Neural cell (in vitro differentiated cells): ENCODE data around the gene SAMD4A. TPM values are rescaled to one million over a fixed set of nuclear protein-coding genes. Genes with fewer than 3 reads are reported as not detected.
A peak's percentile ranks its signal among the peaks of the same experiment; 100 is the strongest.

Source experiments
- H2AFZ ChIP-seq: fragments of 200-600, 300-800 bp; sonication (generic), shearing (Covaris generic); 2 replicates; pipeline ENCODE4 v1.6.0; 2014; ENCODE audit warnings: low read depth, mild to moderate bottlenecking, antibody characterized with exemption, low read length, moderate library complexity
- H3F3A ChIP-seq: fragments of 200-600 bp; shearing (Covaris generic); 2 replicates; pipeline ENCODE4 v1.6.1; 2016; ENCODE audit warnings: mild to moderate bottlenecking, moderate library complexity, mixed read lengths, antibody characterized with exemption, low read length; ENCODE audit not compliant: insufficient read depth, poor library complexity, severe bottlenecking
- H3K27ac ChIP-seq: fragments of 200-600, 300-800 bp; sonication (generic), shearing (Covaris generic); 2 replicates; pipeline ENCODE4 v1.5.1; 2014; ENCODE audit warnings: mild to moderate bottlenecking, low read length, moderate library complexity
- H3K27me3 ChIP-seq: fragments of 300-800, 200-600 bp; sonication (generic), shearing (Covaris generic); 2 replicates; pipeline ENCODE4 v1.6.0; 2014; ENCODE audit warnings: mild to moderate bottlenecking, low read depth, low read length, moderate library complexity; ENCODE audit not compliant: insufficient read depth
- H3K36me3 ChIP-seq: fragments of 300-800, 200-600 bp; sonication (generic), shearing (Covaris generic); 2 replicates; pipeline ENCODE4 v1.5.1; 2014; ENCODE audit warnings: mild to moderate bottlenecking, antibody characterized with exemption, low read length, moderate library complexity; ENCODE audit not compliant: insufficient read depth
- H3K4me2 ChIP-seq: fragments of 300-800, 200-600 bp; sonication (generic), shearing (Covaris generic); 2 replicates; pipeline ENCODE4 v1.6.0; 2014; ENCODE audit warnings: mild to moderate bottlenecking, low read length
- H3K4me3 ChIP-seq: fragments of 300-800, 200-600 bp; sonication (generic), shearing (Covaris generic); 2 replicates; pipeline ENCODE4 v1.5.1; 2014; ENCODE audit warnings: mild to moderate bottlenecking, low read length, moderate library complexity
- H3K79me2 ChIP-seq: fragments of 200-600 bp; shearing (Covaris generic); replicated peaks from 2 replicates; pipeline ENCODE4 v1.6.0; 2014; ENCODE audit warnings: mild to moderate bottlenecking, low read length, moderate library complexity; ENCODE audit not compliant: insufficient read depth
- H3K9ac ChIP-seq: fragments of 300-800, 200-600 bp; sonication (generic), shearing (Covaris generic); 2 replicates; pipeline ENCODE4 v1.6.1; 2016; ENCODE audit warnings: mild to moderate bottlenecking, low read length, mixed read lengths
- H3K9me2 ChIP-seq: fragments of 200-600 bp; shearing (Covaris generic); 2 replicates; pipeline ENCODE4 v1.6.1; 2016; ENCODE audit warnings: mild to moderate bottlenecking, low read length, mixed read lengths; ENCODE audit not compliant: insufficient read depth
- H3K9me3 ChIP-seq: fragments of 200-600, 300-800 bp; sonication (generic), shearing (Covaris generic); 2 replicates; pipeline ENCODE4 v1.6.1; 2016; ENCODE audit warnings: mild to moderate bottlenecking, mixed run types, low read length, moderate library complexity, mixed read lengths
- H4K20me1 ChIP-seq: fragments of 200-600 bp; shearing (Covaris generic); 2 replicates; pipeline ENCODE4 v1.6.1; 2016; ENCODE audit warnings: mild to moderate bottlenecking, mixed run types; ENCODE audit not compliant: insufficient read depth
- CTCF ChIP-seq: fragments of 450-650 bp; IDR thresholded peaks from 2 replicates; pipeline ENCODE4 v1.5.1; 2014; ENCODE audit warnings: antibody characterized with exemption, mild to moderate bottlenecking, moderate library complexity; ENCODE audit not compliant: poor library complexity, severe bottlenecking
- EP300 ChIP-seq: fragments of 450-650 bp; conservative IDR thresholded peaks from 2 replicates; pipeline ENCODE4 v1.6.1; 2014; ENCODE audit warnings: antibody characterized with exemption, mild to moderate bottlenecking, moderate library complexity; ENCODE audit not compliant: poor library complexity, severe bottlenecking
- EZH2 ChIP-seq: fragments of 200-600, 300-800 bp; shearing (Covaris generic), sonication (generic); IDR thresholded peaks from 2 replicates; pipeline ENCODE4 v1.6.1; 2014; ENCODE audit warnings: antibody characterized with exemption, low read length, borderline replicate concordance, mild to moderate bottlenecking; ENCODE audit not compliant: insufficient read depth, poor library complexity, severe bottlenecking
- MXI1 ChIP-seq: fragments of 450-650 bp; conservative IDR thresholded peaks from 2 replicates; pipeline ENCODE4 v1.6.1; 2014; ENCODE audit warnings: antibody characterized with exemption, mild to moderate bottlenecking; ENCODE audit not compliant: poor library complexity, severe bottlenecking
- POLR2AphosphoS5 ChIP-seq: IDR thresholded peaks from 2 replicates; pipeline ENCODE4 v1.6.1; 2012
- RAD21 ChIP-seq: fragments of 450-650 bp; conservative IDR thresholded peaks from 2 replicates; pipeline ENCODE4 v1.6.1; 2014; ENCODE audit warnings: antibody characterized with exemption, mild to moderate bottlenecking, moderate library complexity
- REST ChIP-seq: IDR thresholded peaks from 2 replicates; pipeline ENCODE4 v1.6.1; 2012; ENCODE audit warnings: borderline replicate concordance
- SMC3 ChIP-seq: fragments of 450-650 bp; conservative IDR thresholded peaks from 2 replicates; pipeline ENCODE4 v1.6.1; 2014; ENCODE audit warnings: antibody characterized with exemption, mild to moderate bottlenecking, moderate library complexity; ENCODE audit not compliant: poor library complexity
- TAF1 ChIP-seq: IDR thresholded peaks from 2 replicates; pipeline ENCODE4 v1.6.1; 2012; ENCODE audit warnings: low read depth
- polyA plus RNA-seq: library from polyadenylated mRNA; depleted of rRNA; stranded (reverse); fragments of >200 nt; gene quantifications from 2 replicates; pipeline ENCODE4 v1.2.3, GENCODE V29; 2014

SAMD4A gene
- polyA plus RNA-seq, 1 donor from 2014 or later = 1.0 TPM

- Histone ChIP-seq H3K9ac (no peak overlapping the region), H3K36me3 (no peaks in the 10 kb centered on the region), H4K20me1 (no peaks in the 10 kb centered on the region), H2AFZ (no peak overlapping the region), H3K27ac (no peak overlapping the region), H3K4me3 (no peak overlapping the region), H3K79me2 (no peaks in the 10 kb centered on the region), H3K9me3 (no peaks in the 10 kb centered on the region), H3K4me2 (no peak overlapping the region), H3K9me2 (no peaks in the 10 kb centered on the region), H3F3A (no peaks in the 10 kb centered on the region), H3K27me3 (no peaks in the 10 kb centered on the region)
- TF ChIP-seq POLR2AphosphoS5 (no peak), MXI1 (no peak), EP300 (no peak), SMC3 (no peak), RAD21 (no peak), TAF1 (no peak), EZH2 (no peak), REST (no peak), CTCF (no peak)
Measured at GRCh38 chr14:54642121-54642520, 75.2 kb downstream of the SAMD4A start.

GRCh38 chr14:54642801-54643695 is 76.1 kb downstream of the SAMD4A start:
- H3K4me3 ChIP-seq = no peak overlapping the region
- no peak overlapping the region for H3K27ac ChIP-seq
- no peaks in the 10 kb centered on the region for H3F3A ChIP-seq
- no peaks in the 10 kb centered on the region for H3K79me2 ChIP-seq
- H2AFZ ChIP-seq = no peak overlapping the region
- TF ChIP-seq CTCF = peak; percentile 14
- TF ChIP-seq RAD21 = no peak
- no peak for TF ChIP-seq EP300
- TF ChIP-seq REST = no peak
- TF ChIP-seq MXI1 = no peak
- no peaks in the 10 kb centered on the region for H4K20me1 ChIP-seq
- H3K9ac ChIP-seq = no peak overlapping the region
- no peaks in the 10 kb centered on the region for H3K9me3 ChIP-seq
- no peaks in the 10 kb centered on the region for H3K27me3 ChIP-seq
- H3K36me3 ChIP-seq = no peaks in the 10 kb centered on the region
- no peak overlapping the region for H3K4me2 ChIP-seq
- H3K9me2 ChIP-seq = no peaks in the 10 kb centered on the region
